Loucy (cell line): ENCODE data around the gene TBP.

Experiments
- H2AFZ ChIP-seq: fragments of 200-600 bp; sonication (generic); 2 replicates; pipeline ENCODE4 v1.6.0; 2016; ENCODE audit warnings: antibody characterized with exemption, mild to moderate bottlenecking, low read length, moderate library complexity
- H3F3A ChIP-seq: fragments of 200-600 bp; 2 replicates; pipeline ENCODE4 v1.6.0; 2016; ENCODE audit warnings: antibody characterized with exemption, low read depth, mild to moderate bottlenecking
- H3K27me3 ChIP-seq: fragments of 200-600 bp; sonication (generic); 2 replicates; pipeline ENCODE4 v1.6.1; 2014; ENCODE audit warnings: low read length, mild to moderate bottlenecking; ENCODE audit not compliant: insufficient read depth, poor library complexity, severe bottlenecking
- H3K36me3 ChIP-seq: fragments of 200-600 bp; sonication (generic); 2 replicates; pipeline ENCODE4 v1.6.1; 2016; ENCODE audit warnings: low read length; ENCODE audit not compliant: insufficient read depth
- H3K4me1 ChIP-seq: fragments of 200-600 bp; sonication (generic); 2 replicates; pipeline ENCODE4 v1.5.1; 2014; ENCODE audit warnings: low read length, mild to moderate bottlenecking; ENCODE audit not compliant: insufficient read depth, poor library complexity, severe bottlenecking
- H3K4me2 ChIP-seq: fragments of 200-600 bp; sonication (generic); 2 replicates; pipeline ENCODE4 v1.6.0; 2014; ENCODE audit warnings: antibody characterized with exemption, low read length, low read depth, mild to moderate bottlenecking; ENCODE audit not compliant: poor library complexity, severe bottlenecking
- H3K4me3 ChIP-seq: fragments of 200-600 bp; sonication (generic); 2 replicates; pipeline ENCODE4 v1.5.1; 2014; ENCODE audit warnings: low read length, mild to moderate bottlenecking, mixed read lengths; ENCODE audit not compliant: poor library complexity, severe bottlenecking
- H3K79me2 ChIP-seq: fragments of 200-600 bp; sonication (generic); 2 replicates; pipeline ENCODE4 v1.6.1; 2014; ENCODE audit warnings: low read length; ENCODE audit not compliant: insufficient read depth
- H3K9ac ChIP-seq: fragments of 200-600 bp; sonication (generic); 2 replicates; pipeline ENCODE4 v1.6.0; 2014; ENCODE audit warnings: mild to moderate bottlenecking, low read depth, low read length, moderate library complexity; ENCODE audit not compliant: poor library complexity, severe bottlenecking
- H3K9me2 ChIP-seq: fragments of 200-600 bp; sonication (generic); replicated peaks from 2 replicates; pipeline ENCODE4 v1.6.1; 2016; ENCODE audit warnings: low read depth, low read length, mixed read lengths
- H3K9me3 ChIP-seq: fragments of 200-600 bp; sonication (generic); 2 replicates; pipeline ENCODE4 v1.6.1; 2014; ENCODE audit warnings: mild to moderate bottlenecking, antibody characterized with exemption, low read length, low read depth; ENCODE audit not compliant: insufficient read depth
- H4K20me1 ChIP-seq: fragments of 200-600 bp; sonication (generic); 2 replicates; pipeline ENCODE4 v1.6.0; 2014; ENCODE audit warnings: antibody characterized with exemption, low read length, mild to moderate bottlenecking; ENCODE audit not compliant: insufficient read depth, poor library complexity, severe bottlenecking
- EZH2phosphoT487 ChIP-seq: fragments of 200-600 bp; IDR thresholded peaks from 2 replicates; pipeline ENCODE4 v1.6.1; 2018; ENCODE audit warnings: antibody characterized with exemption, mild to moderate bottlenecking, moderate library complexity, borderline replicate concordance
- TF ChIP-seq, protein P1 (sequence below): fragments of 200-600 bp; sonication (generic); conservative IDR thresholded peaks from 2 replicates; pipeline ENCODE4 v1.5.1; 2014; ENCODE audit warnings: mild to moderate bottlenecking, antibody characterized with exemption, low read length

The TBP gene

DNA sequence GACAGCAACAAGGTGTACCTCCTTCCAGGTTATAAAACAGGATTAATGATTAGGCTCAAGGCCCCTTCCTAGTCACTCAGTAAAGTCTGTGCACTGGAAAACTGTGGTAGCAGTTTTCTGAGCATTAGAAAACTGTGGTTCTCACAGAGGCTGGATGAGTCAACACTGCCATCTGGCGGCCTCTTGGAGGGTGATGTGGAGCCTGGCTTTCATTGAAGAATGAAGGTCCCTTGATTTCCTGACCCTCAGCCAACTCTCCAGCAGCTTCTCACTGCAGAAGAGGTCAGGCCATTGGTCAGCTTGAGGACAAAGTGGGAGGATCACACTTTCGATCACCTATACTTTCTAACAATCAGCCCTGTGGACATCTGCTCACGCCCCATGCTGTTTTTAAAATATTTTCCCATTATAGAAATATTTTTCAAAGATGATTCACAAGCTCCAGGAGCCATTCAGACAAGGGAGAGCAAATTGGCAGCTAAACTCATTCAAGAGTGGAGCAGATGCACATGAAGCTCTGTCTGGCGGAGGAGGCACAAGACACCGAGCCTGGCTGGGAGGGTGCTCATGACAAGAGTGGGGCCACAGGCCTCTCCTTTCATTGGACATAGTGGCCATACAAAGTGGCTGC, 24.2 kb upstream of the TBP start:
- Histone ChIP-seq H3K4me1 (peaks cover under 1% of the 10 kb centered on the region), H3K4me3 (no peak overlapping the region), H3K9me2 (no peaks in the 10 kb centered on the region), H4K20me1 (no peaks in the 10 kb centered on the region), H3K9ac (no peak overlapping the region), H3K27me3 (no peaks in the 10 kb centered on the region), H3K4me2 (no peak overlapping the region), H3K9me3 (no peaks in the 10 kb centered on the region), H3F3A (no peaks in the 10 kb centered on the region), H3K36me3 (peaks cover 19% of the 10 kb centered on the region; the same call in 1 of the 2 replicates), H2AFZ (no peak overlapping the region), H3K79me2 (no peaks in the 10 kb centered on the region)
- TF ChIP-seq, protein P1, sequence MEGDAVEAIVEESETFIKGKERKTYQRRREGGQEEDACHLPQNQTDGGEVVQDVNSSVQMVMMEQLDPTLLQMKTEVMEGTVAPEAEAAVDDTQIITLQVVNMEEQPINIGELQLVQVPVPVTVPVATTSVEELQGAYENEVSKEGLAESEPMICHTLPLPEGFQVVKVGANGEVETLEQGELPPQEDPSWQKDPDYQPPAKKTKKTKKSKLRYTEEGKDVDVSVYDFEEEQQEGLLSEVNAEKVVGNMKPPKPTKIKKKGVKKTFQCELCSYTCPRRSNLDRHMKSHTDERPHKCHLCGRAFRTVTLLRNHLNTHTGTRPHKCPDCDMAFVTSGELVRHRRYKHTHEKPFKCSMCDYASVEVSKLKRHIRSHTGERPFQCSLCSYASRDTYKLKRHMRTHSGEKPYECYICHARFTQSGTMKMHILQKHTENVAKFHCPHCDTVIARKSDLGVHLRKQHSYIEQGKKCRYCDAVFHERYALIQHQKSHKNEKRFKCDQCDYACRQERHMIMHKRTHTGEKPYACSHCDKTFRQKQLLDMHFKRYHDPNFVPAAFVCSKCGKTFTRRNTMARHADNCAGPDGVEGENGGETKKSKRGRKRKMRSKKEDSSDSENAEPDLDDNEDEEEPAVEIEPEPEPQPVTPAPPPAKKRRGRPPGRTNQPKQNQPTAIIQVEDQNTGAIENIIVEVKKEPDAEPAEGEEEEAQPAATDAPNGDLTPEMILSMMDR: peak; percentile 93
- TF ChIP-seq EZH2phosphoT487: no peak

DNA sequence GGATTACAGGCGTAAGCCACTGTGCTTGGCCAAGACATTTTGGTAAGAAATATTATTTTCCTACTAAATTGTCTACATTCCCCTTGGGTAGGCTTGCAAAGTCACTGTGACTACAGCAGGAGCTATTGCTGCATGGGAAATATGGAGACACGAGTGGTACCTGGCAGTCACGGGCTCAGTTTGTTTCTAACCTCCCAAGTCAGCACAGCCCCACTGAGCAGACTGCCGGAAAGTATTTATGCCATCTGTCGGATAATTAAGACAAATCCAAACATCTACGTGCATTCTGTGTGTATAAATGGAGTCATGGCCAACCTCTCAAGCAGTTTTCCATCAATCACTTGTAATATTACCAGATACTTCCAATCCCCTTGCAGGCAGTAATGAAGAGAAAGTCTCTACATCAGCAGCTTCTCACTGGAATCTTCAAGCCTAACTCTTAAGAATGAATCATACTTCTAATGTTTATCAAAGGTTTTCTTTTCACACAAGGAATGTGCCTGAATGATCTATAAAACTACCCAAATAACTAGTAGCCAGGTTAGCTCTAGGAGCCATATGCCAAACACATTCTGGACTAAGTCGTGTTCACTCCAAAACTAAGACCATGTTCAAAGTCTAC, 21.2 kb upstream of the TBP start:
- Histone ChIP-seq H3K9me2 (no peaks in the 10 kb centered on the region), H3K79me2 (no peaks in the 10 kb centered on the region), H2AFZ (no peak overlapping the region), H3K27me3 (no peaks in the 10 kb centered on the region), H3K4me3 (no peak overlapping the region), H3F3A (no peaks in the 10 kb centered on the region), H3K4me2 (no peak overlapping the region), H3K36me3 (peaks cover 49% of the 10 kb centered on the region), H3K4me1 (no peaks in the 10 kb centered on the region), H4K20me1 (no peaks in the 10 kb centered on the region), H3K9me3 (no peaks in the 10 kb centered on the region), H3K9ac (no peak overlapping the region)
- no peak for TF ChIP-seq EZH2phosphoT487
- TF ChIP-seq, protein P1: no peak

DNA sequence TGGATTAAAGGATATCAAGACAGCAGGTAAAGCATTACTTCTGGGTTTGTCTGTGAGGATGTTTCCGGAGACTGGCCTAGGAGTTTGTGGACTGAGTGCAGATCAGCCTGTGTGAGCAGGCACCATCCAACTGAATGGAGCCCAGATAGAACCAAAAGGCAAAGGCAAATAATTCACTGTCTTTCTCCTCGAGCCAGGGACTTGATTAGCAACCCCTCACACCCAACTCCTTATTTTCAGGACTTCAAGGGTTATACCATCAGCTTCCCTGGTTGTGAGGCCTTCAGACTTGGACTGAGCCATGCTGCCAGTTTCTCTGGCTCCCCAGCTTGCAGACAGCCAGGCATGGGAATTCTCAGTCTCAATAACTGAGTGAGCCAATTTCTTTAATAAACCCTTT, 20.4 kb upstream of the TBP start:
- Histone ChIP-seq H3K9ac (no peak overlapping the region), H3K4me3 (no peak overlapping the region), H3K4me2 (no peak overlapping the region), H3K79me2 (no peaks in the 10 kb centered on the region), H2AFZ (no peak overlapping the region), H3K9me3 (no peaks in the 10 kb centered on the region), H3F3A (no peaks in the 10 kb centered on the region), H4K20me1 (peaks cover 3% of the 10 kb centered on the region), H3K4me1 (no peaks in the 10 kb centered on the region), H3K27me3 (no peaks in the 10 kb centered on the region), H3K9me2 (no peaks in the 10 kb centered on the region), H3K36me3 (peaks cover 57% of the 10 kb centered on the region)
- no peak for TF ChIP-seq EZH2phosphoT487
- TF ChIP-seq, protein P1: no peak
